CD14-positive monocyte (primary cell): Measurements from ENCODE around the gene ZSCAN5A. TPM values are rescaled to one million over a fixed set of nuclear protein-coding genes. Genes with fewer than 3 reads are reported as not detected.

ENCODE experiments used
- DNase-seq, 3 donors: peaks; one replicate each; pipeline ENCODE4 v3.0.0-alpha.2; 2011 to 2022
- H2AFZ ChIP-seq: 2 replicates; pipeline ENCODE4 v1.6.0; 2012; ENCODE audit warnings: mild to moderate bottlenecking, low read depth, low read length, inconsistent platforms; ENCODE audit not compliant: insufficient read depth, poor library complexity, severe bottlenecking
- H3K27ac ChIP-seq, 2 donors: 1 replicate in 1 of 2; 2 replicates in 1 of 2; pipeline ENCODE4 v1.5.1; 2012 to 2013; ENCODE audit warnings: low read length in 2 of 2, control low read depth in 1 of 2, inconsistent platforms in 1 of 2, low read depth in 1 of 2, mild to moderate bottlenecking in 1 of 2
- H3K27me3 ChIP-seq, 2 donors: one replicate each; pipeline versions ENCODE4 v1.6.0 to v1.6.1; 2011 to 2013; ENCODE audit warnings: low read length in 2 of 2; ENCODE audit not compliant: control insufficient read depth in 2 of 2, insufficient read depth in 2 of 2
- H3K36me3 ChIP-seq, 2 donors: replicated peaks in 1 of 2; 1 replicate in 1 of 2; 2 replicates in 1 of 2; pipeline versions ENCODE4 v1.5.1 to v1.6.1; 2012 to 2013; ENCODE audit warnings: low read length in 2 of 2, control low read depth in 1 of 2, inconsistent platforms in 1 of 2, mild to moderate bottlenecking in 1 of 2; ENCODE audit not compliant: insufficient read depth in 2 of 2, control insufficient read depth in 1 of 2
- H3K4me1 ChIP-seq, 2 donors: 1 replicate in 1 of 2; 2 replicates in 1 of 2; pipeline versions ENCODE4 v1.5.1 to v1.6.1; 2012 to 2013; ENCODE audit warnings: low read length in 2 of 2, control low read depth in 1 of 2, inconsistent platforms in 1 of 2, mild to moderate bottlenecking in 1 of 2, moderate library complexity in 1 of 2; ENCODE audit not compliant: insufficient read depth in 2 of 2, control insufficient read depth in 1 of 2
- H3K4me2 ChIP-seq: replicated peaks from 2 replicates; pipeline ENCODE3; 2012; ENCODE audit warnings: low read length, moderate library complexity, mild to moderate bottlenecking; ENCODE audit not compliant: poor library complexity, severe bottlenecking; ENCODE audit errors: extremely low read depth
- H3K4me3 ChIP-seq, 3 experiments: fragments of 200-600 bp in 1 of 3; sonication (generic) in 1 of 3; replicated peaks in 1 of 3; 1 replicate in 2 of 3; 2 replicates in 1 of 3; pipeline ENCODE4 v1.5.1; 2011 to 2013; ENCODE audit warnings: low read length in 3 of 3, mild to moderate bottlenecking in 3 of 3, control low read depth in 2 of 3, low read depth in 2 of 3, inconsistent platforms in 1 of 3, moderate library complexity in 1 of 3
- H3K79me2 ChIP-seq: 2 replicates; pipeline ENCODE4 v1.6.0; 2012; ENCODE audit warnings: mild to moderate bottlenecking, control low read depth, inconsistent platforms, low read length, moderate library complexity; ENCODE audit not compliant: insufficient read depth
- H3K9ac ChIP-seq: 2 replicates; pipeline ENCODE4 v1.6.0; 2017; ENCODE audit warnings: low read length, mild to moderate bottlenecking; ENCODE audit not compliant: insufficient read depth, poor library complexity, severe bottlenecking
- H3K9me3 ChIP-seq, 2 donors: replicated peaks in 1 of 2; 1 replicate in 1 of 2; 2 replicates in 1 of 2; pipeline versions ENCODE4 v1.5.1 to v1.6.1; 2012 to 2013; ENCODE audit warnings: low read length in 2 of 2, control low read depth in 1 of 2; ENCODE audit not compliant: control insufficient read depth in 1 of 2, insufficient read depth in 1 of 2
- H4K20me1 ChIP-seq: 2 replicates; pipeline ENCODE4 v1.6.0; 2012; ENCODE audit warnings: mild to moderate bottlenecking, low read length, control low read depth, moderate library complexity; ENCODE audit not compliant: insufficient read depth
- H3K27ac Mint-ChIP-seq, 7 donors: one replicate each; pipeline ENCODE4 v1.8.0; 2020; ENCODE audit warnings: mild to moderate bottlenecking in 7 of 7, mixed read lengths in 7 of 7, moderate library complexity in 6 of 7, inconsistent platforms in 2 of 7
- H3K27me3 Mint-ChIP-seq, 3 donors: one replicate each; pipeline ENCODE4 v1.8.0; 2021 to 2022; ENCODE audit warnings: low read depth in 3 of 3, mild to moderate bottlenecking in 3 of 3, mixed read lengths in 3 of 3, moderate library complexity in 3 of 3, inconsistent platforms in 1 of 3
- H3K36me3 Mint-ChIP-seq, 2 donors: one replicate each; pipeline ENCODE4 v1.8.0; 2020; ENCODE audit warnings: mixed read lengths in 2 of 2, inconsistent platforms in 1 of 2, mild to moderate bottlenecking in 1 of 2
- H3K4me1 Mint-ChIP-seq: one replicate; pipeline ENCODE4 v1.8.0; 2020; ENCODE audit warnings: mild to moderate bottlenecking, mixed read lengths
- H3K4me3 Mint-ChIP-seq, 2 donors: one replicate each; pipeline ENCODE4 v1.8.0; 2020; ENCODE audit warnings: mild to moderate bottlenecking in 2 of 2, mixed read lengths in 2 of 2, moderate library complexity in 1 of 2
- H3K9me3 Mint-ChIP-seq, 7 donors: one replicate each; pipeline ENCODE4 v1.8.0; 2020 to 2022; ENCODE audit warnings: mixed read lengths in 7 of 7, mild to moderate bottlenecking in 6 of 7, moderate library complexity in 6 of 7, inconsistent platforms in 2 of 7
- CTCF ChIP-seq: fragments of 200-600 bp; IDR thresholded peaks from one replicate; pipeline ENCODE4 v1.8.0; 2022; ENCODE audit warnings: antibody characterized with exemption, mild to moderate bottlenecking
- WGBS: methylation state at CpG from one replicate; pipeline ENCODE4 v1.1.5; 2013; ENCODE audit warnings: missing lambda C conversion rate; ENCODE audit not compliant: insufficient coverage; 5-methylcytosine and 5-hydroxymethylcytosine counted together
- intact Hi-C, 2 donors: fragments of 100-400 bp; cut with micrococcal nuclease; formaldehyde crosslinking; loops; one replicate each; pipeline versions ENCODE4 v1.15.0 to v1.15.1; 2023
- polyA plus RNA-seq, 3 donors: library from polyadenylated mRNA; depleted of rRNA in 1 of 3; unstranded in 2 of 3; stranded (reverse) in 1 of 3; fragments of 300-500 nt in 2 of 3; fragments of >200 nt in 1 of 3; fragmentation: Illumina TruSeq in 2 of 3; gene quantifications; 1 replicate in 2 of 3; 2 replicates in 1 of 3; pipeline ENCODE4 v1.2.3, GENCODE V29; 2012 to 2021

ZSCAN5A gene
- polyA plus RNA-seq, 3 donors: 5.3 to 11.3 (median 6.3) TPM

GRCh38 chr19:56351208-56351607 is 36.6 kb upstream of the ZSCAN5A start:
- TF ChIP-seq CTCF: no peak

GRCh38 chr19:56350416-56351045 is 35.9 kb upstream of the ZSCAN5A start:
- Histone ChIP-seq H3K27ac (no peak overlapping the region), H3K9me3 (no peaks in the 10 kb centered on the region), H3K4me3 (no peak overlapping the region), H4K20me1 (no peaks in the 10 kb centered on the region), H2AFZ (no peak overlapping the region), H3K36me3 (no peaks in the 10 kb centered on the region), H3K79me2 (no peaks in the 10 kb centered on the region), H3K4me1 (no peaks in the 10 kb centered on the region), H3K4me2 (no peak overlapping the region), H3K27me3 (no peaks in the 10 kb centered on the region), H3K9ac (no peak overlapping the region)
- Mint-ChIP-seq H3K4me3 (no peak overlapping the region), H3K27ac (no peak overlapping the region), H3K9me3 (peaks cover 0 to 1% (median 0%) of the 10 kb centered on the region in 7 donors), H3K27me3 (peaks cover 0 to 2% (median 0%) of the 10 kb centered on the region in 3 donors), H3K4me1 (peaks cover 3% of the 10 kb centered on the region), H3K36me3 (no peaks in the 10 kb centered on the region)
- no CpG with 5 or more reads among the region's 8 CpGs for WGBS
- DNase-seq: peak; percentile 9 to 62 (median 44)
- intact Hi-C loops: loop anchor here in 1 of 2 donors (5.0 kb wide), 2 partner anchors 98 to 273 kb away; no protein-coding TSS in a partner anchor
- peak; percentile 95 for TF ChIP-seq CTCF

More at GRCh38 chr19:56351208-56351607, 36.6 kb upstream of the ZSCAN5A start:
- Histone ChIP-seq H4K20me1 (no peaks in the 10 kb centered on the region), H3K36me3 (no peaks in the 10 kb centered on the region), H3K79me2 (no peaks in the 10 kb centered on the region), H3K4me3 (no peak overlapping the region), H3K9ac (no peak overlapping the region), H3K4me1 (no peaks in the 10 kb centered on the region), H3K9me3 (no peaks in the 10 kb centered on the region), H3K27me3 (no peaks in the 10 kb centered on the region), H3K27ac (no peak overlapping the region), H2AFZ (no peak overlapping the region), H3K4me2 (no peak overlapping the region)
- Mint-ChIP-seq H3K27ac (no peak overlapping the region), H3K4me1 (peaks cover 3% of the 10 kb centered on the region), H3K9me3 (peaks cover 0 to 3% (median 0%) of the 10 kb centered on the region in 7 donors), H3K27me3 (peaks cover 0 to 2% (median 0%) of the 10 kb centered on the region in 3 donors), H3K36me3 (no peaks in the 10 kb centered on the region), H3K4me3 (no peak overlapping the region)
- no peak for DNase-seq
- WGBS: 89% methylated on average over 6 of the region's 6 CpGs
- intact Hi-C loops: loop anchor here in 1 of 2 donors (5.0 kb wide), 2 partner anchors 99 to 274 kb away; no protein-coding TSS in a partner anchor
